Measurements from ENCODE around the gene C2orf68. TPM values are rescaled to one million over a fixed set of nuclear protein-coding genes. Genes with fewer than 3 reads are reported as not detected.

The C2orf68 gene
- polyA plus RNA-seq, 3 donors, result 24.2 to 32.9 (median 30.7) TPM

GRCh38 chr2:85575739-85576138, 36.1 kb downstream of the C2orf68 start:
- no peak overlapping the region for H3K27ac ChIP-seq (ENCODE audit: low read depth in 1 of 2, low read length in 2 of 2)
- H3K27me3 ChIP-seq (ENCODE audit: control insufficient read depth in 2 of 2, insufficient read depth in 2 of 2, low read length in 2 of 2), result no peaks in the 10 kb centered on the region
- no peaks in the 10 kb centered on the region for H3K9me3 Mint-ChIP-seq
- intact Hi-C loops (cut with micrococcal nuclease), result no loop called here
- peaks cover 37% of the 10 kb centered on the region for H3K4me1 Mint-ChIP-seq
- peaks cover 14% of the 10 kb centered on the region for H4K20me1 ChIP-seq (ENCODE audit: insufficient read depth, low read length)
- TF ChIP-seq CTCF (IDR thresholded peaks at IDR 0.05), result no peak
- no peak overlapping the region for H3K4me3 Mint-ChIP-seq
- no peak overlapping the region for H3K4me2 ChIP-seq (replicated peaks; ENCODE audit: extremely low read depth, low read length, poor library complexity, severe bottlenecking)
- H3K9me3 ChIP-seq (replicated peaks in 1 of 2; ENCODE audit: control insufficient read depth in 1 of 2, insufficient read depth in 1 of 2, low read length in 2 of 2), result no peaks in the 10 kb centered on the region
- peaks cover 0 to under 1% of the 10 kb centered on the region in 2 donors for H3K36me3 ChIP-seq (replicated peaks in 1 of 2; ENCODE audit: control insufficient read depth in 1 of 2, insufficient read depth in 2 of 2, low read length in 2 of 2)
- DNase-seq, result no peak
- H3K27ac Mint-ChIP-seq, result no peak overlapping the region
- H3K9ac ChIP-seq (ENCODE audit: insufficient read depth, low read length, poor library complexity, severe bottlenecking), result no peak overlapping the region
- WGBS (ENCODE audit: insufficient coverage), result 80% methylated on average over 1 of the region's 8 CpGs
- peaks cover 41% of the 10 kb centered on the region for H3K79me2 ChIP-seq (ENCODE audit: insufficient read depth, low read length)
- no peak overlapping the region for H3K4me3 ChIP-seq (replicated peaks in 1 of 3; ENCODE audit: low read depth in 2 of 3, low read length in 3 of 3)
- H3K27me3 Mint-ChIP-seq (ENCODE audit: low read depth in 3 of 3), result peaks cover 3 to 6% (median 4%) of the 10 kb centered on the region in 3 donors
- peaks cover 28 to 42% of the 10 kb centered on the region in 2 donors for H3K4me1 ChIP-seq (ENCODE audit: control insufficient read depth in 1 of 2, insufficient read depth in 2 of 2, low read length in 2 of 2)
- peaks cover 3 to 8% of the 10 kb centered on the region in 2 donors for H3K36me3 Mint-ChIP-seq
- no peak overlapping the region for H2AFZ ChIP-seq (ENCODE audit: insufficient read depth, low read depth, low read length, poor library complexity, severe bottlenecking)

- Mint-ChIP-seq H3K9me3 (peaks cover 0 to 2% (median 0%) of the 10 kb centered on the region in 7 donors), H3K27ac (peak overlapping the region in 1 of 7 donors; percentile 84), H3K36me3 (no peaks in the 10 kb centered on the region), H3K4me1 (peaks cover 26% of the 10 kb centered on the region), H3K4me3 (no peak overlapping the region), H3K27me3 (ENCODE audit: low read depth in 3 of 3) (no peaks in the 10 kb centered on the region)
- no peak overlapping the region for H2AFZ ChIP-seq (ENCODE audit: insufficient read depth, low read depth, low read length, poor library complexity, severe bottlenecking)
- peaks cover 32 to 37% of the 10 kb centered on the region in 2 donors for H3K4me1 ChIP-seq (ENCODE audit: control insufficient read depth in 1 of 2, insufficient read depth in 2 of 2, low read length in 2 of 2)
- H3K79me2 ChIP-seq (ENCODE audit: insufficient read depth, low read length), result peaks cover 6% of the 10 kb centered on the region
- intact Hi-C loops (cut with micrococcal nuclease), result loop anchor here in 1 of 2 donors (5.0 kb wide), 1 partner anchor 36 kb away; the partner anchor contains the start of gene TMEM150A
- no peaks in the 10 kb centered on the region for H3K9me3 ChIP-seq (replicated peaks in 1 of 2; ENCODE audit: control insufficient read depth in 1 of 2, insufficient read depth in 1 of 2, low read length in 2 of 2)
- no peak overlapping the region for H3K9ac ChIP-seq (ENCODE audit: insufficient read depth, low read length, poor library complexity, severe bottlenecking)
- DNase-seq, result no peak
- no peak for TF ChIP-seq CTCF (IDR thresholded peaks at IDR 0.05)
- no peaks in the 10 kb centered on the region for H3K36me3 ChIP-seq (replicated peaks in 1 of 2; ENCODE audit: control insufficient read depth in 1 of 2, insufficient read depth in 2 of 2, low read length in 2 of 2)
- no CpG with 5 or more reads among the region's 4 CpGs for WGBS (ENCODE audit: insufficient coverage)
- H3K4me3 ChIP-seq (replicated peaks in 1 of 3; ENCODE audit: low read depth in 2 of 3, low read length in 3 of 3), result no peak overlapping the region
- H4K20me1 ChIP-seq (ENCODE audit: insufficient read depth, low read length), result no peaks in the 10 kb centered on the region
- no peak overlapping the region for H3K27ac ChIP-seq (ENCODE audit: low read depth in 1 of 2, low read length in 2 of 2)
- H3K27me3 ChIP-seq (ENCODE audit: control insufficient read depth in 2 of 2, insufficient read depth in 2 of 2, low read length in 2 of 2), result no peaks in the 10 kb centered on the region
- H3K4me2 ChIP-seq (replicated peaks; ENCODE audit: extremely low read depth, low read length, poor library complexity, severe bottlenecking), result no peak overlapping the region
Observed at GRCh38 chr2:85566265-85566664, 45.6 kb downstream of the C2orf68 start.

Measured in CD14-positive monocyte (primary cell).